Measurements from ENCODE around the gene CHST10. TPM values are rescaled to one million over a fixed set of nuclear protein-coding genes. Genes with fewer than 3 reads are reported as not detected.
A peak's percentile ranks its signal among the peaks of the same experiment; 100 is the strongest.

Gene CHST10
- total RNA-seq, 1 donor: 7.2 TPM

DNA sequence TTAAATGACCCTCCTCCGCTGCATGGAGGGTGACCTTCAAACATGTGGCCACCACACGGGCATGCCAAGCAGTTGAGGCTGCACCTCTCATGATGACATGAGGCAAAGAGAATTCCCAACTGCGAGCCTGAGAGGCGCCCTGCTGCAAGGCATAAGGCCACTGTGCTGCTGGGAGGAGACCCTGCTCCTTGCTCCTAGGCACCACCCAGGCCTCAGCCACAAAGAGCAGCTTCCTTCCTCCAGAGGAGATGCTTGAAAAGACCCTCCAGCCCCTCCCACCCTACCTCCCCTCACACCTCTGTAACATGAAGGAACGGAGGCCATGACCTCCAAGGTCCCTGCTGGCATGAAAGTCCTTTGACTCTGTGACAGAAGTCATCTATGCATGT is 11.4 kb downstream of the CHST10 start:
- Histone ChIP-seq H3K4me2 (ENCODE audit: insufficient read depth, low read length) (no peak overlapping the region), H3K36me3 (ENCODE audit: insufficient read depth, low read length) (no peaks in the 10 kb centered on the region), H3K27me3 (ENCODE audit: insufficient read depth, low read length) (no peaks in the 10 kb centered on the region), H3K9me3 (ENCODE audit: low read depth, low read length) (no peaks in the 10 kb centered on the region), H3K4me1 (ENCODE audit: insufficient read depth, low read length) (no peaks in the 10 kb centered on the region), H2AFZ (ENCODE audit: low read length) (no peak overlapping the region), H4K20me1 (ENCODE audit: insufficient read depth, low read length) (no peaks in the 10 kb centered on the region), H3K79me2 (ENCODE audit: insufficient read depth, low read length) (no peaks in the 10 kb centered on the region), H3K27ac (ENCODE audit: low read depth, low read length) (no peak overlapping the region), H3K4me3 (ENCODE audit: insufficient read depth, low read length) (no peak overlapping the region)
- no peak for TF ChIP-seq CTCF (IDR thresholded peaks at IDR 0.05; ENCODE audit: extremely low read depth, low read depth, low read length)
- DNase-seq (ENCODE audit: insufficient read length, low spot score, missing footprints): no peak

DNA sequence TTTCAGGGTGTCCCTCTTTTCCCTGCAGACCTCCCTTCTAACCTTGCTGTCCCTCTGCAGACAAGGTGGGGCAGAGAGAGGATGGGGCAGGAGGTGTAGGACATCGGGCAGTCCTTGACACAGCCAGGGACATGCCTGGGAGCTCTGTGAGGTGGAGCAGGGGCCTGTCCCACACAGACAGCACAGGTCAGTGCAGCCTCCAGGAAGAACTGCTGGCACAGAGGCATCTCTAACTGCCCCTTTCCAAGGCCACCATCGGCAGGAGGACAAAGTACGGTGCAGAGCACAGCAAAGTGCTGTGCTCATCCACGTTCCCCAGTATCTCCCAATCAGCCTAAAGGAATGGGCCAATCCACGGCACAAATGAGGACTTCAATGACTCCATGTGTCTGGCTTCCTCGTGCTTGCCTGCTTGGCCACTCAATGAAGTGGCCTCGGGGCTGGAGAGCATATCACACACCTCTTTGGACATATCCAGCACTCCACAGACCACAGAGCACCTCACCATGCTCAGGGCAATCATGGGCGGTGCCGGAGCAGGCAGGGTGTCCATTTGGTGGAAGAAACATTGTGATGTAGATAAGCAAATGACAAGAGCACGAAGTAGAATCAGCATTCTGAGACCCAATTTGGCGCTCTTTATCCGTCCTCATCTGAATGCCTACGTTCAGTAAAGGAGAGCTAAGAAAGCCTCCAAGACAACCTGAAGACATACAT is 11.9 kb downstream of the CHST10 start:
- no peak for TF ChIP-seq CTCF (IDR thresholded peaks at IDR 0.05; ENCODE audit: extremely low read depth, low read depth, low read length)
- Histone ChIP-seq H3K79me2 (ENCODE audit: insufficient read depth, low read length) (no peaks in the 10 kb centered on the region), H3K9me3 (ENCODE audit: low read depth, low read length) (no peaks in the 10 kb centered on the region), H3K4me2 (ENCODE audit: insufficient read depth, low read length) (no peak overlapping the region), H3K4me1 (ENCODE audit: insufficient read depth, low read length) (no peaks in the 10 kb centered on the region), H3K4me3 (ENCODE audit: insufficient read depth, low read length) (no peak overlapping the region), H2AFZ (ENCODE audit: low read length) (no peak overlapping the region), H4K20me1 (ENCODE audit: insufficient read depth, low read length) (no peaks in the 10 kb centered on the region), H3K36me3 (ENCODE audit: insufficient read depth, low read length) (no peaks in the 10 kb centered on the region), H3K27ac (ENCODE audit: low read depth, low read length) (no peak overlapping the region), H3K27me3 (ENCODE audit: insufficient read depth, low read length) (no peaks in the 10 kb centered on the region)
- peak; percentile 64 for DNase-seq (ENCODE audit: insufficient read length, low spot score, missing footprints)

DNA sequence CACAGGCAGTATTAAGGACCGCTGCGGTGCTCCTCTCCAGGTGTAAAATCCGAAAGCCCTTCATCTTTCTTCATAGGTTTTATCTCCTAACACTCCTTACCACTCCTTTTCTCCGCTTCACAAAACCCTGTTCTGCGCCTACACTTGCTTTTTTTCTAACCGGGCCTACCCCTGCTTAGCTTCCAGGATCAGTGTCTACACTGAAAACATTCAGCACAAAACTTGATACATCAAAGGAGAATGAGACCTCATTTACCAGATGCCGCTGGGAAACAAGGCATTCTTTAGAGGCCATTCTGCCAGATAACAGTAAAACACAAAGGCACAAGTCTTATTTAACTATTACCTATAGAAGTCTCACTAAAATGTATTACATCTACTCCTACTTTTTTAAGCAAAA is 13.1 kb downstream of the CHST10 start:
- DNase-seq (ENCODE audit: insufficient read length, low spot score, missing footprints): no peak
- Histone ChIP-seq H3K27me3 (ENCODE audit: insufficient read depth, low read length) (no peaks in the 10 kb centered on the region), H3K79me2 (ENCODE audit: insufficient read depth, low read length) (no peaks in the 10 kb centered on the region), H3K4me1 (ENCODE audit: insufficient read depth, low read length) (no peaks in the 10 kb centered on the region), H3K4me3 (ENCODE audit: insufficient read depth, low read length) (no peak overlapping the region), H3K27ac (ENCODE audit: low read depth, low read length) (no peak overlapping the region), H3K9me3 (ENCODE audit: low read depth, low read length) (no peaks in the 10 kb centered on the region), H3K36me3 (ENCODE audit: insufficient read depth, low read length) (no peaks in the 10 kb centered on the region), H4K20me1 (ENCODE audit: insufficient read depth, low read length) (no peaks in the 10 kb centered on the region), H3K4me2 (ENCODE audit: insufficient read depth, low read length) (no peak overlapping the region), H2AFZ (ENCODE audit: low read length) (no peak overlapping the region)
- no peak for TF ChIP-seq CTCF (IDR thresholded peaks at IDR 0.05; ENCODE audit: extremely low read depth, low read depth, low read length)

- Histone ChIP-seq H2AFZ (ENCODE audit: low read length) (no peak overlapping the region), H3K27ac (ENCODE audit: low read depth, low read length) (no peak overlapping the region), H3K79me2 (ENCODE audit: insufficient read depth, low read length) (no peaks in the 10 kb centered on the region), H3K36me3 (ENCODE audit: insufficient read depth, low read length) (no peaks in the 10 kb centered on the region), H3K4me1 (ENCODE audit: insufficient read depth, low read length) (no peaks in the 10 kb centered on the region), H3K27me3 (ENCODE audit: insufficient read depth, low read length) (no peaks in the 10 kb centered on the region), H3K4me2 (ENCODE audit: insufficient read depth, low read length) (no peak overlapping the region), H3K4me3 (ENCODE audit: insufficient read depth, low read length) (no peak overlapping the region), H3K9me3 (ENCODE audit: low read depth, low read length) (no peaks in the 10 kb centered on the region), H4K20me1 (ENCODE audit: insufficient read depth, low read length) (no peaks in the 10 kb centered on the region)
- no peak for TF ChIP-seq CTCF (IDR thresholded peaks at IDR 0.05; ENCODE audit: extremely low read depth, low read depth, low read length)
- no peak for DNase-seq (ENCODE audit: insufficient read length, low spot score, missing footprints)
These were observed 13.7 kb downstream of the CHST10 start for GRCh38 chr2:100403722-100404121.
